Measurements from ENCODE around the gene RNF214.

DNA sequence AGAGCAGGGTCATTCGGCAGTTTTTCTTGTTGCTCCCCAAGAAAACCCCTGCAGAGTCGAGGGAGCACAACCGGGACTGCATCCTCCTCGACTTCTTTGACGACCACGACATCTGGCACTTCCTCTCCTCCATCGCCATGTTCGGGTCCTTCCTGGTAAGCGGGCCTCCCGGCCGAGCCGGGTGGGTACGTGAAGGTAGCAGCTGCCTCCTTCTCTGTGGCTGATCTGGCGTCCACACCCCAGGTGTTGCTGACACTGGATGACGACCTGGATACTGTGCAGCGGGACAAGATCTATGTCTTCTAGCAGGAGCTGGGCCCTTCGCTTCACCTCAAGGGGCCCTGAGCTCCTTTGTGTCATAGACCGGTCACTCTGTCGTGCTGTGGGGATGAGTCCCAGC lies 36.7 kb upstream of the RNF214 start:
- TF ChIP-seq, protein P1, sequence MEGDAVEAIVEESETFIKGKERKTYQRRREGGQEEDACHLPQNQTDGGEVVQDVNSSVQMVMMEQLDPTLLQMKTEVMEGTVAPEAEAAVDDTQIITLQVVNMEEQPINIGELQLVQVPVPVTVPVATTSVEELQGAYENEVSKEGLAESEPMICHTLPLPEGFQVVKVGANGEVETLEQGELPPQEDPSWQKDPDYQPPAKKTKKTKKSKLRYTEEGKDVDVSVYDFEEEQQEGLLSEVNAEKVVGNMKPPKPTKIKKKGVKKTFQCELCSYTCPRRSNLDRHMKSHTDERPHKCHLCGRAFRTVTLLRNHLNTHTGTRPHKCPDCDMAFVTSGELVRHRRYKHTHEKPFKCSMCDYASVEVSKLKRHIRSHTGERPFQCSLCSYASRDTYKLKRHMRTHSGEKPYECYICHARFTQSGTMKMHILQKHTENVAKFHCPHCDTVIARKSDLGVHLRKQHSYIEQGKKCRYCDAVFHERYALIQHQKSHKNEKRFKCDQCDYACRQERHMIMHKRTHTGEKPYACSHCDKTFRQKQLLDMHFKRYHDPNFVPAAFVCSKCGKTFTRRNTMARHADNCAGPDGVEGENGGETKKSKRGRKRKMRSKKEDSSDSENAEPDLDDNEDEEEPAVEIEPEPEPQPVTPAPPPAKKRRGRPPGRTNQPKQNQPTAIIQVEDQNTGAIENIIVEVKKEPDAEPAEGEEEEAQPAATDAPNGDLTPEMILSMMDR (optimal IDR thresholded peaks at IDR 0.05 in 1 of 3, IDR thresholded peaks at IDR 0.05 in 1 of 3, conservative IDR thresholded peaks at IDR 0.05 in 1 of 3; ENCODE audit: extremely low read depth in 1 of 3, insufficient read depth in 2 of 3, low read length in 3 of 3) = no peak
- TF ChIP-seq EZH2 (IDR thresholded peaks at IDR 0.05; ENCODE audit: low read length) = no peak

Measured in keratinocyte (primary cell).